Activated CD8-positive, alpha-beta memory T cell treated with anti-CD3 and anti-CD28 coated beads, Interleukin-2, amount 10 ng/mL, durations not matched to agents 7 days and 5 days (primary cell): Measurements from ENCODE around the gene CTNNA3. TPM values are rescaled to one million over a fixed set of nuclear protein-coding genes. Genes with fewer than 3 reads are reported as not detected.

Source experiments
- ATAC-seq: fragments of 150-1000 bp; cut with Tn5 transposase; one replicate; pipeline ENCODE4 v1.10.0; 2021; ENCODE audit warnings: moderate library complexity
- CTCF ChIA-PET: fragments of 350-600 bp; sonication (Branson Sonifier 250); formaldehyde crosslinking; loops from one replicate; lab custom pipeline; 2021; ENCODE audit warnings: antibody characterized with exemption; lab: Charles Lee
- DNase-seq: peaks from one replicate; pipeline ENCODE4 v3.0.0-alpha.2; 2020
- H3K27ac Mint-ChIP-seq: one replicate; pipeline ENCODE4 v1.8.0; 2021; ENCODE audit warnings: mild to moderate bottlenecking, mixed read lengths
- H3K27me3 Mint-ChIP-seq: one replicate; pipeline ENCODE4 v1.8.0; 2021; ENCODE audit warnings: mixed read lengths
- H3K36me3 Mint-ChIP-seq: one replicate; pipeline ENCODE4 v1.8.0; 2021; ENCODE audit warnings: mild to moderate bottlenecking, mixed read lengths
- H3K4me1 Mint-ChIP-seq: one replicate; pipeline ENCODE4 v1.8.0; 2021; ENCODE audit warnings: mixed read lengths
- H3K4me3 Mint-ChIP-seq: one replicate; pipeline ENCODE4 v1.8.0; 2021; ENCODE audit warnings: mild to moderate bottlenecking, moderate library complexity, mixed read lengths
- H3K9me3 Mint-ChIP-seq: one replicate; pipeline ENCODE4 v1.8.0; 2022; ENCODE audit warnings: low read depth, mixed read lengths
- total RNA-seq, 2 experiments: library from RNA; stranded (reverse); gene quantifications; one replicate each; pipeline ENCODE4 v1.2.3, GENCODE V29; 2021

The CTNNA3 gene
- total RNA-seq, 2 experiments from 2014 or later: 0.61 TPM; not detected in 1

DNA sequence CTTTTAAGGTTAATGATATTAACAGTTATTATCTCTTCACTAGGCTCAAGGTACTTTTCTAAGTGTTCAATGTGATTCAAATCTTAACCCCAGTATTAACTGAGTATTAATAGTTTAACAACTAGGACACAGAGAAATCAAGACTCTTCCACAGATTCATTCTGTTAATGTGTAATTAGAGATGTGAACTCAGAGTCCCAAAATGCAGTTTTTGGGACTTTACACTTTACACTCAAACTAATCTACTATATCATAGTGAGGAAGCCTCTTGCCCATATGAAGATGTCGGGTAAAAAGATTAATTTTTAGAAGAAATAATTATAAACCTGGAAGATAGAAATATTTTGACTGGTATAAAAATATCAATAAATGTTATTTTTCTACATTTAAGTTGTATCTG, 1414.7 kb downstream of the CTNNA3 start:
- Mint-ChIP-seq H3K27me3 (no peaks in the 10 kb centered on the region), H3K4me3 (no peak overlapping the region), H3K27ac (no peak overlapping the region), H3K4me1 (no peaks in the 10 kb centered on the region), H3K9me3 (no peaks in the 10 kb centered on the region), H3K36me3 (no peaks in the 10 kb centered on the region)
- DNase-seq (no peak), ATAC-seq (no peak)
- CTCF ChIA-PET: no interaction called here

DNA sequence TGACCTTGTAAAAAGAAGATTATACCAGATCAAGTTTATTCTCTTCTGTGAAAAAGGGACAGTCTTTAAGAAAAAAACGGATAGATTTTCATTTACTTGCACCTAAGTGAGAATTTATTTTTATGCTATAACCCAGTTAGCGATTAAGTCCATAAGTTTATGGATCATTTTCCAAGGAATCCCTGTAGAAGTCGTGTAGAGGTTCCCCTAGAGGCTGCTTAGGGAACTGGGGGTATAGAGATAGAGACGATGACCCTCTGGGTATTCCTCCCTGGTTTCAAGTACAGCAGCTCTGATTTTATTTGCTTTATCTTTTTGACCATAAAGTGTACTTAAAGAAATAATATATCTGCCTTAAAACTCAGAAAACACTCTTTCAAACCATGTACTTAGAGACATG, 1418.5 kb downstream of the CTNNA3 start:
- no peak for ATAC-seq
- no peaks in the 10 kb centered on the region for H3K36me3 Mint-ChIP-seq

DNA sequence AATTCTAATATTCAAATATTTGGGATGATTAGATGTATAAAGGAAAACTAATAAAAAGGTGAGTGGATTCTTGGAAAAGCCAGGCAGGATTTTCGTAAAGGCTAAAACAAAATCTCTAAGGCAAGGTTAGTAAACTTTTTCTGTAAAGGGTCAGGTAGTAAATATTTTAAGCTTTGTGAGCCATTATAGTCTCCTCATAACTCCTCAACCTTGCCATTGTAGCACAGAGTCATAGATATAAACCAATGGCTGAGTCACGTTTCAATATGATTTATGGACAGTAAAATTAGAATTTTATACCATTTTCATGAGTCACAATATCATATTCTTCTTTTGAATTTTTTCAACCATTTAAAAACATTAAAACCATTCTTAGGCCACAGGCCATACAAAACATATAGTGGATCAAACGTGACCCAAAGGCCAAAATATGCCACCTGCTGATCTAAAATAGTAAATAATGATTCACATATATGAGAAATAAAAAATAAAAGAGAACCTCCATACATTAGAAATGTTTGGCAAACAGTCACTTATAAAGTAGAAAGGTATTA, 1422.0 kb downstream of the CTNNA3 start:
- CTCF ChIA-PET: no interaction called here
- DNase-seq (no peak), ATAC-seq (no peak)
- Mint-ChIP-seq H3K27ac (no peak overlapping the region), H3K36me3 (no peaks in the 10 kb centered on the region), H3K4me1 (no peaks in the 10 kb centered on the region), H3K9me3 (no peaks in the 10 kb centered on the region), H3K27me3 (no peaks in the 10 kb centered on the region), H3K4me3 (no peak overlapping the region)

More for the DNA sequence above, 1418.5 kb downstream of the CTNNA3 start:
- Mint-ChIP-seq H3K4me3 (no peak overlapping the region), H3K27me3 (no peaks in the 10 kb centered on the region), H3K9me3 (no peaks in the 10 kb centered on the region), H3K4me1 (no peaks in the 10 kb centered on the region), H3K27ac (no peak overlapping the region)
- CTCF ChIA-PET: no interaction called here
- no peak for DNase-seq

DNA sequence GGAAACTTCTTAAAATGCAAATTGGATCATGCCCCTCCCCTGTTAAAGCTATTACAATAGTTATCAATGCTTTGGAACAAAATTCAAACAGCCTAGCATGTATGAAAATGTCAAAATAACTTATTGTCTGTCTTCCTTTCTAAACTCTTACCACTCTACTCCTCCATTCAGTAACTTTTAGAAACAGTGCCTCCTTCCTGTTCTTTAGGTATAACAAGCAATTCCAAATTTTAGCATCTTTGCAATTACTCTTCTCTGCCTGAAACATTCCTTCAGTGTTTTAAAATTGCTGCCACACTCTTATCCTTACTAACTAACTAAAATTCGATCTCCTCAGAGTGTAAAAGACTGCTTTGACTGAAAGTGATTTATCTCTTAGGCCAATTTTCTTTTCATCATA, 1430.6 kb downstream of the CTNNA3 start:
- peaks cover 7% of the 10 kb centered on the region for H3K9me3 Mint-ChIP-seq

DNA sequence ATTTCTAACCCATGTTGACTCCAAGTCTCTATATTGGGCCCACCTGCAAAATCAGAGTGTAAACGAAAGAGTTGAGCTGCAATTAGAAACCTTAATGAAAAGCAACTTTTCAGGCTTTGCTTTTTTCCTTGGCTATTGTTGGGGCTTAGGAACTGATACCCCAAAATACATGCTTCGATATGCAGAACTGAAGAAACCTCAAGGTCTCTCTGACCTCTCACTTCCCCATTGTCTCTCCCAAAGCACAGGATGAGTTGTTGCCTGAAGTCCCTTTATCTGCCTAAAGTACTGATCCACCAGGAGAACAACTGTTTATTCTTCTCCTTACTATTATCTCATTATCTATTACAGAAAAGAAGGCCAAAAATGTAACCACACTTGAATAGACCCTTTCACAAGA, 1436.2 kb downstream of the CTNNA3 start:
- Mint-ChIP-seq H3K4me3 (no peak overlapping the region), H3K27ac (no peak overlapping the region), H3K9me3 (peaks cover 4% of the 10 kb centered on the region), H3K27me3 (no peaks in the 10 kb centered on the region), H3K4me1 (no peaks in the 10 kb centered on the region), H3K36me3 (no peaks in the 10 kb centered on the region)
- DNase-seq: no peak
- no peak for ATAC-seq
- CTCF ChIA-PET: no interaction called here

More for the DNA sequence above, 1430.6 kb downstream of the CTNNA3 start:
- no peak overlapping the region for H3K4me3 Mint-ChIP-seq
- H3K27ac Mint-ChIP-seq: no peak overlapping the region
- ATAC-seq (no peak), DNase-seq (no peak)
- no peaks in the 10 kb centered on the region for H3K4me1 Mint-ChIP-seq
- CTCF ChIA-PET: no interaction called here
- H3K36me3 Mint-ChIP-seq: no peaks in the 10 kb centered on the region
- H3K27me3 Mint-ChIP-seq: no peaks in the 10 kb centered on the region

DNA sequence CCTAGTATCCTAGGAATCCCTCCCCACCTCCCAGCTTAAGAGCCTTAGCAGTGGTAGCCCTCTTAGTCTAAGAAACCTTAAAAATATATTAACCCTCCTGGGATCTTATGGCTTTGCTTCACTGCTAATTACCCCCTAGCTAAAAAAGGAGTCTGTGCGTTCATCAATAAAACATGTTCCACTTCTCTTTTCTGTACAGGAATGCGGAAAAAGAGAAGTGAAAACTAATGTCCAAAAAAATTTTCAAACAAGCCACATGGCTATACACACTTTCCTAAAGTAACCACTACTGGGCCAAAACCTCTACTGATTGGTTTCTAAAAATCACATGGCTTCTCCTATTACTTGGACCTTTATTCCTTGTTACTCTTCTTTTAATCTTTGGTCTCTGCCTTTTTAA, 1437.3 kb downstream of the CTNNA3 start:
- H3K36me3 Mint-ChIP-seq: no peaks in the 10 kb centered on the region
- CTCF ChIA-PET: no interaction called here
- no peak overlapping the region for H3K4me3 Mint-ChIP-seq
- no peaks in the 10 kb centered on the region for H3K4me1 Mint-ChIP-seq
- H3K27ac Mint-ChIP-seq: no peak overlapping the region
- ATAC-seq (no peak), DNase-seq (no peak)
- H3K27me3 Mint-ChIP-seq: no peaks in the 10 kb centered on the region
- peaks cover 4% of the 10 kb centered on the region for H3K9me3 Mint-ChIP-seq

DNA sequence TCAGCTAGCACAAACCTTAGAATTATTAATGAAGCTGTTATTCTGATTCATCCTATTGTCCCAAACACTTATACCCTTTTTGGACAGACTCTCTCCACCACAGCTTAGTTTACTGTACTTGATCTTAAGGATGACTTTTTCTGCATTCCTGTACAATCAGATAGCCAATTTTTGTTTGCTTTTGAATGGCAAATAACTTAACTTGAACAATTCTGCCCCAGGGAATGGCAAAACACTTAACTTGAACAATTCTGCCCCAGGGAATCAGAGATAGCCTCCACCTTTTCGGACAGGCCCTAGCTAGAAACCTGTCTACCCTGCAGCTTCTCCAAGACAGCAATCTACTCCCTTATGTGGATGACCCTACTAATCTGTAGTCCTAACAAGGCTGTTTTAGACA, 1438.2 kb downstream of the CTNNA3 start:
- no peaks in the 10 kb centered on the region for H3K36me3 Mint-ChIP-seq
- H3K27ac Mint-ChIP-seq: no peak overlapping the region
- DNase-seq: no peak
- H3K9me3 Mint-ChIP-seq: peaks cover 4% of the 10 kb centered on the region
- ATAC-seq: no peak
- no peak overlapping the region for H3K4me3 Mint-ChIP-seq
- no peaks in the 10 kb centered on the region for H3K27me3 Mint-ChIP-seq
- H3K4me1 Mint-ChIP-seq: no peaks in the 10 kb centered on the region
- CTCF ChIA-PET: no interaction called here

DNA sequence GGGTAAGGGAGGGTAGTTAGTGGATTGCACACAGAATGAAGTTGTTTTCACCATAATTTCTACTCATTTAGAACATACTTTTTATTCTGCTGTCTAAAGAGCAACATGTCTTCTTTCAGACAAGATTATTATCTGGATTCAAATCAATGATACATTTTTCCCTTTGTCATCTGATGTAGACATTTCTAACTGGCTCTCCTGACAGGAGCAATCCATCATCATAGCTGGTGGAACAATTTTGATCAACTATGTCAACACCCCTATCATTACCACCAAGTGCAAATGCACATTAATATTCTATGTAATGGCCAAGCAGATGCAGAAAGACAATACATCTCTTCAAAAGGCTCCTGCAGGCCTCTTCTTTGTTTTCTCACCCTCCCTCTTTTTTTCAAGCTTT, 1443.0 kb downstream of the CTNNA3 start:
- Mint-ChIP-seq H3K36me3 (no peaks in the 10 kb centered on the region), H3K27me3 (no peaks in the 10 kb centered on the region), H3K27ac (no peak overlapping the region), H3K4me1 (no peaks in the 10 kb centered on the region), H3K4me3 (no peak overlapping the region), H3K9me3 (no peaks in the 10 kb centered on the region)
- ATAC-seq (no peak), DNase-seq (no peak)
- CTCF ChIA-PET: no interaction called here

DNA sequence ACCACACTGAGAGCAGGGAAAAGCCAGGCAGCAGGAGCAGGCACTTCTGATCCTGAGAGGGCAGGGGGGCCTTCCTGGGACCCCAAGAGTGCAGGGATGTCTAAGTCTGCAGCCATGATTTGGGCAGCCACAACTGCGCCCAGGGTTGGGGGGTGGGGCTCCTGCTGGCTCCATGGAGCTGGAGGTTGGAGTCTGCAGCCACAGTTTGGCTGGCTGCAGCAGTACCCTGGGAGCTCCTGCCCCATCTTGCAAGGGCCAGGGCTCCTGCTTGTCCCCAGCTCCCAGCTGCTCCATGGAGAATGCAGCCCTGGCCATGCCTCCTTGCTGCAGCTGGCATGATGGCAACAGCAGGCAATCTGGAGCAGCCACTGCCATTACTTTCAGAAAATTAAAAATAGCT, 1449.8 kb downstream of the CTNNA3 start:
- Mint-ChIP-seq H3K27me3 (no peaks in the 10 kb centered on the region), H3K9me3 (no peaks in the 10 kb centered on the region), H3K27ac (no peak overlapping the region), H3K36me3 (no peaks in the 10 kb centered on the region), H3K4me1 (no peaks in the 10 kb centered on the region), H3K4me3 (no peak overlapping the region)
- no peak for DNase-seq
- CTCF ChIA-PET: no interaction called here
- ATAC-seq: no peak

DNA sequence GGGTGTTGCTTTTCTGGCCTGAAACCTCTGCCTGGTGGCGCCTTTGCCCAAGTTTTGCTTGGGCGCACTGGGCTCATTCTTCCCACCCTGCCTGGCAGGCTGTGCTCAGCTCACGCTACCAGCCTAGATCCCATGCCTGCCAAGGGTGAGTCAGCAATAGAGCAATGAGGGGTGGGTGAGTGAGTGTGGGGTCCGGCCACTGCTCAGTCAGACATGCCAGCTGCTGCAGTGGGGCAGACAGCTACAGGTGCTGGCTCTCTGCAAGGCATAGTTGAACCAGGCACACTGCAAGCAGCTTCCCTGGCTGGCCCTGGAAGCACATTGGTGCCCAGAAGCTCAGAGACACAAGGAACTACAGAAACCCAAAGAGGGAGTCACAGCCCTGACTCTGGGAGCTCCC, 1451.0 kb downstream of the CTNNA3 start:
- Mint-ChIP-seq H3K4me1 (no peaks in the 10 kb centered on the region), H3K27ac (no peak overlapping the region), H3K27me3 (no peaks in the 10 kb centered on the region), H3K36me3 (no peaks in the 10 kb centered on the region), H3K4me3 (no peak overlapping the region), H3K9me3 (no peaks in the 10 kb centered on the region)
- DNase-seq (no peak), ATAC-seq (no peak)
- CTCF ChIA-PET: no interaction called here

DNA sequence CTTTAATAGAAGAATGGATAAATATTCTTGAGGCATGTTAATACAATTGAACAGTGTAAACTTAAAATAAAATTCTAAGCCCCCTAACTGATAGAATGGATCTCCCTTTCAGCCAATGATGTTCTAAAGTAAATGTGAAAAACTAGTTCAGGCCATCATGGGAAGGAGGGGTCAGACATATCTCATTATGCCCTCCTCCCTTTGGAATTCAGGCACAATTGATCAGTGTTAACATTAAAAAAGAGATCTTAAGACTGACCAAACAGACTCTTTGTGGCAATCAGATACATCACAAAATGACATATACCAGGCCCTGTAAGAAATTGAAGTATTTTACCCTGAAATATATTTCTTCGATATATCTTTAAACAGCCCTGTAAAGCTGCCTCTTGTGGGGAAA, 1453.1 kb downstream of the CTNNA3 start:
- no peaks in the 10 kb centered on the region for H3K9me3 Mint-ChIP-seq
- H3K27me3 Mint-ChIP-seq: no peaks in the 10 kb centered on the region
- no peak overlapping the region for H3K27ac Mint-ChIP-seq
- CTCF ChIA-PET: no interaction called here
- ATAC-seq: no peak
- H3K36me3 Mint-ChIP-seq: no peaks in the 10 kb centered on the region
- no peaks in the 10 kb centered on the region for H3K4me1 Mint-ChIP-seq
- no peak for DNase-seq
- H3K4me3 Mint-ChIP-seq: no peak overlapping the region

DNA sequence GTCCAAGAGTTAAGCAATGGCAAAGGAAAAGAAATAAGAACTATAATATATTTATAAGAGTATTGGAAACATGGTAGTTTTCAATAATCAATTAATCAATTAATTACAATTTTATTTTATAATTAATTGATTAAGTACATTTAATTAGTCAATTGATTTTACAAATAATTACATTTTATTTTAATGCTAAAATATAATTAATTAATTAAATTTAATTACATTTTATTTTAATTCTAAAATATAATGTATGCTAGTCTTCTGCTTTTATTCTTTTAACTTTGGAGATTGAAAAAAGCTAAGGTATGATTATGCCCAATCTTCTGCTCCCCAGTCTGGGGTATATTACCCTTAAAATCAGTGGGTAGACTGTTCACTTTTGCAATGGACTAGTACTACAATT, 1456.9 kb downstream of the CTNNA3 start:
- Mint-ChIP-seq H3K36me3 (no peaks in the 10 kb centered on the region), H3K4me1 (no peaks in the 10 kb centered on the region), H3K27me3 (no peaks in the 10 kb centered on the region), H3K27ac (no peak overlapping the region), H3K9me3 (no peaks in the 10 kb centered on the region), H3K4me3 (no peak overlapping the region)
- ATAC-seq (no peak), DNase-seq (no peak)
- CTCF ChIA-PET: no interaction called here

DNA sequence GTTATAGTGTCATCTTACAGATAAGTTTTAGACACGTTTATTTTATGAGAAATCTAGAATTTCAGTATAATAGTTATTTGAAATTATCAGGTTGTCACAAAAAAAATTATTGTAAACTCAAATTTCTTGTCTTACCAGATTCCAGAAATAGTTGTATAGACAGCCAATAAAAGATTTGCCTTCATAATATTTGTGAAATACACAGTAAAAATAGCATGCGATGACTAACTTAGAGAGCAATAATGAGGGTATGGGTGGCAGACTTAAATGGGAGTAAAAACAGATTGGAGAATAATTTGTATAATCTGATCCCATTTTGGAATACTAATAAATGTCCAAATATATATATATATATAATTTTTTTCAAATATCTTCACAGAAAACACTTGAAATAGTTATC, 1457.7 kb downstream of the CTNNA3 start:
- Mint-ChIP-seq H3K4me1 (no peaks in the 10 kb centered on the region), H3K27me3 (no peaks in the 10 kb centered on the region), H3K36me3 (no peaks in the 10 kb centered on the region), H3K9me3 (no peaks in the 10 kb centered on the region), H3K4me3 (no peak overlapping the region), H3K27ac (no peak overlapping the region)
- ATAC-seq (no peak), DNase-seq (no peak)
- CTCF ChIA-PET: no interaction called here

DNA sequence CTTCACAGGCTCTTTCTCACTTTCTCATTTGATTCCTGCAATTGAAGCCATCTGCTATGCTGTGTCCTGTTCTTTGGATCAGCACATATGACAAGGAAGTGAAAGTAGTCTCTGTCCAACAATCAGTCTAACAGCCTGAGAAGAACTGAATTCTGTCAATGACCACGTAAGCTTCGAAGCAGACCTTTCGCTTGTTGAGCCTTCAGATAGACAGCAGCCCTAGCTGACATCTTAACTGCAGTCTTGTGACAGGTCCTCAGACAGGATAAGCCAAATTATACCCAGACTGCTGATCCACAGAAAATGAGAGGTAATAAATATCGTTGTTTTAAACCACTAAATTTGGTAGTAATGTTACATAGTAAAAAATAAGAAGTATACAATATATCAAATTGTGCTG, 1461.1 kb downstream of the CTNNA3 start:
- Mint-ChIP-seq H3K4me3 (no peak overlapping the region), H3K27ac (no peak overlapping the region), H3K4me1 (no peaks in the 10 kb centered on the region), H3K27me3 (no peaks in the 10 kb centered on the region), H3K9me3 (no peaks in the 10 kb centered on the region), H3K36me3 (no peaks in the 10 kb centered on the region)
- no peak for ATAC-seq
- CTCF ChIA-PET: no interaction called here
- DNase-seq: no peak

DNA sequence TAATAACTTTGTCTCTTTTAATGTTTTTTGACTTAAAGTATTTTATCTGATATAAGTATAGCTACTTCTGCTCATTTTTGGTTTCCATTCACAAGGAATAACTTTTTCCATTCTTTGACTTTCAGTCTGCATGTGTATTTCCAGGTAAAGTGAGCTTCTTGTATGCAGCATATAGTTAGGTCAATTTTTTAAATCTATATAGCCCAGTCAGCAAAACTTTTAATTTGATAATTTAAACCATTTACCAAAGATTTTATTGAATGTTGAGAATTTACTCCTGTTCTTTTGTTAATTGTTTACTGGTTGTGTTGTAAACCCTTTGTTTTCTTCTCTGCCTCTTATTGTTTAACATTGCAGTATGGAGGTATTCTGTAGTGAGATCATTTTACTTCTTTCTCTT, 1467.1 kb downstream of the CTNNA3 start:
- Mint-ChIP-seq H3K9me3 (peaks cover 10% of the 10 kb centered on the region), H3K27ac (no peak overlapping the region), H3K4me1 (no peaks in the 10 kb centered on the region), H3K27me3 (no peaks in the 10 kb centered on the region), H3K36me3 (no peaks in the 10 kb centered on the region), H3K4me3 (no peak overlapping the region)
- no peak for ATAC-seq
- CTCF ChIA-PET: no interaction called here
- DNase-seq: no peak
